ENCODE data around the gene DENND2D. TPM values are rescaled to one million over a fixed set of nuclear protein-coding genes. Genes with fewer than 3 reads are reported as not detected.

The DENND2D gene
- total and polyA plus RNA-seq, 8 donors = 8.0 to 30.4 (median 19.5) TPM

GRCh38 chr1:111208921-111209320, 8.5 kb upstream of the DENND2D start:
- intact Hi-C loops (cut with DNase I) = no loop called here

DNA sequence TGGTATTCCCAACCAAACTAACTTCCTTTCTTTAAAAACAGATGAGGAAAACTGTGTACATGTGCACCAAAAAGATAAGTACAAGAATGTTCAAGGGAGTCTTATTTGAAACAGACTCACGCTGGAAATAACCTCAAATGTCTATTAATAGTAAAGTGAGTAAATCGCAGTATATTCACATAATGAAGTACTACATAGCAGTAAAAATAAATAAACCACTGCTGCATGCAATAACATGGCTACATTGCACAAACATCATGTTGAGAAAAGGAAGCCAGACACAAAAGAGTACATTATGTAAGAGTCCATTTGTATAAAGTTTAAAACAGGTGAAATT, 5.2 kb upstream of the DENND2D start:
- no peaks in the 10 kb centered on the region for H3K9me3 ChIP-seq
- DNase-seq (no peak), ATAC-seq (no peak), FAIRE-seq (no peak)
- H3K4me1 ChIP-seq = peaks cover 16 to 27% (median 24%) of the 10 kb centered on the region in 3 donors
- WGBS, 2 donors = 74 to 83% methylated on average over 2 of the region's 2 CpGs
- intact Hi-C loops (cut with DNase I) = no loop called here
- TF ChIP-seq, protein P1, sequence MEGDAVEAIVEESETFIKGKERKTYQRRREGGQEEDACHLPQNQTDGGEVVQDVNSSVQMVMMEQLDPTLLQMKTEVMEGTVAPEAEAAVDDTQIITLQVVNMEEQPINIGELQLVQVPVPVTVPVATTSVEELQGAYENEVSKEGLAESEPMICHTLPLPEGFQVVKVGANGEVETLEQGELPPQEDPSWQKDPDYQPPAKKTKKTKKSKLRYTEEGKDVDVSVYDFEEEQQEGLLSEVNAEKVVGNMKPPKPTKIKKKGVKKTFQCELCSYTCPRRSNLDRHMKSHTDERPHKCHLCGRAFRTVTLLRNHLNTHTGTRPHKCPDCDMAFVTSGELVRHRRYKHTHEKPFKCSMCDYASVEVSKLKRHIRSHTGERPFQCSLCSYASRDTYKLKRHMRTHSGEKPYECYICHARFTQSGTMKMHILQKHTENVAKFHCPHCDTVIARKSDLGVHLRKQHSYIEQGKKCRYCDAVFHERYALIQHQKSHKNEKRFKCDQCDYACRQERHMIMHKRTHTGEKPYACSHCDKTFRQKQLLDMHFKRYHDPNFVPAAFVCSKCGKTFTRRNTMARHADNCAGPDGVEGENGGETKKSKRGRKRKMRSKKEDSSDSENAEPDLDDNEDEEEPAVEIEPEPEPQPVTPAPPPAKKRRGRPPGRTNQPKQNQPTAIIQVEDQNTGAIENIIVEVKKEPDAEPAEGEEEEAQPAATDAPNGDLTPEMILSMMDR (IDR thresholded peaks at IDR 0.05) = no peak
- no peak overlapping the region for H3K4me3 ChIP-seq
- no peaks in the 10 kb centered on the region for H3K27me3 ChIP-seq
- no peaks in the 10 kb centered on the region for H3K36me3 ChIP-seq
- peak overlapping the region in 1 of 4 donors; percentile 94 for H3K27ac ChIP-seq

More at GRCh38 chr1:111208921-111209320, 8.5 kb upstream of the DENND2D start:
- Histone ChIP-seq H3K36me3 (no peaks in the 10 kb centered on the region), H3K27ac (no peak overlapping the region), H3K4me3 (no peak overlapping the region), H3K4me1 (peaks cover 0 to 5% (median 0%) of the 10 kb centered on the region in 3 donors), H3K27me3 (no peaks in the 10 kb centered on the region), H3K9me3 (no peaks in the 10 kb centered on the region)
- DNase-seq (no peak), ATAC-seq (no peak), FAIRE-seq (no peak)
- 28 to 47% methylated on average over 1 of the region's 1 CpG for WGBS, 2 donors
- TF ChIP-seq, protein P1 (IDR thresholded peaks at IDR 0.05) = no peak

GRCh38 chr1:111204983-111205713, 4.7 kb upstream of the DENND2D start:
- Histone ChIP-seq H3K36me3 (no peaks in the 10 kb centered on the region), H3K9me3 (no peaks in the 10 kb centered on the region), H3K4me3 (peak overlapping the region in 1 of 4 donors; percentile 71), H3K27ac (peak overlapping the region; percentile 86 to 95 (median 94)), H3K4me1 (peaks cover 21 to 33% (median 29%) of the 10 kb centered on the region in 3 donors), H3K27me3 (no peaks in the 10 kb centered on the region)
- DNase-seq (no peak), ATAC-seq (no peak), FAIRE-seq (no peak)
- TF ChIP-seq, protein P1 (IDR thresholded peaks at IDR 0.05) = no peak
- 60 to 65% methylated on average over 9 of the region's 9 CpGs for WGBS, 2 donors
- intact Hi-C loops (cut with DNase I) = no loop called here

DNA sequence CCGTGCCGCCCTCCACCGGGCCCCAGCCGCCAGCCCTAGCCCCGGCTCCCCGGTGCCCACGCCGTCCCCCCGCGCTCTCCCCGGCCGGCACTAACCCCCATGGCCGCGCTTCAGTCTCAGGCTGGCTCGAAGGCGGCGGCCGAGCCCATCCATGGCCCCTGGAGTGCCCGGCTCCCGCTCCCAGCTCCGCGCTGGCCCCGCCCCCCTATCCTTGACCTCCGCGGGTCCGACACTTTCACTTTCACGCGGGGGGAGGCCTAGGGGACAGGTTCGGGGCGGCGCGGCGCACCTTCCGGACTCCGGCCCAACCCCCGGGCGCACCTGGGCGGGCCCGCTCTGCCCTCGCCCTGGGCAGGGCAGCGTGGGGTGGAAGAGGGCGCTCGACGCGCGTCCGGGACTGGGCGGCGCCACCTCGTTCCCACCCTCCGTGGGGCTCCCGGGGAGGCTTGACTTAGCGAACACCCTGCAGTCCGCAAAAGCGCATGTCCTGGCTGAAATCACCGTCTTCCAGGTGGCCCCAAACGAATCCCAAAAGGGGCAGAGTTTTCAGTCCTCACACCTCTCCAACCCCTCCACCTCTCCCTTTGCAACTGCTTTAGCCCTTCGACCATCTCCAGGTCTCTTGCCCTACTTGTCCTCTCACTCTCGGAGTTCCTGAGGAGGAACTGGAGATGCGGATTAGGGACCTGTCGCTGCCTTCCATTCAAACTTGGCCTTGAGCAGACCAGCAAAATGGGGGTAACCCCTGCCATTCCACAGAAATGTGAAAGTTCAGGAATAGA, 3.9 kb upstream of the DENND2D start:
- ATAC-seq (peak; percentile 75 to 85 (median 82)), DNase-seq (peak; percentile 73 to 91 (median 82)), FAIRE-seq (no peak)
- WGBS, 2 donors = 2% methylated on average over 44 to 61 of the region's 61 CpGs
- TF ChIP-seq, protein P1 (IDR thresholded peaks at IDR 0.05) = no peak
- H3K4me3 ChIP-seq = peak overlapping the region; percentile 67 to 71 (median 70)
- H3K9me3 ChIP-seq = no peaks in the 10 kb centered on the region
- intact Hi-C loops (cut with DNase I) = no loop called here
- no peaks in the 10 kb centered on the region for H3K36me3 ChIP-seq
- H3K27me3 ChIP-seq = no peaks in the 10 kb centered on the region
- peaks cover 26 to 40% (median 37%) of the 10 kb centered on the region in 3 donors for H3K4me1 ChIP-seq
- peak overlapping the region; percentile 86 to 95 (median 94) for H3K27ac ChIP-seq

Measured in pancreas (tissue), 10 donors.